ENCODE results near the gene POLG2.

- no peak for TF ChIP-seq POLR2A (IDR thresholded peaks at IDR 0.05)
- TF ChIP-seq, protein P1, sequence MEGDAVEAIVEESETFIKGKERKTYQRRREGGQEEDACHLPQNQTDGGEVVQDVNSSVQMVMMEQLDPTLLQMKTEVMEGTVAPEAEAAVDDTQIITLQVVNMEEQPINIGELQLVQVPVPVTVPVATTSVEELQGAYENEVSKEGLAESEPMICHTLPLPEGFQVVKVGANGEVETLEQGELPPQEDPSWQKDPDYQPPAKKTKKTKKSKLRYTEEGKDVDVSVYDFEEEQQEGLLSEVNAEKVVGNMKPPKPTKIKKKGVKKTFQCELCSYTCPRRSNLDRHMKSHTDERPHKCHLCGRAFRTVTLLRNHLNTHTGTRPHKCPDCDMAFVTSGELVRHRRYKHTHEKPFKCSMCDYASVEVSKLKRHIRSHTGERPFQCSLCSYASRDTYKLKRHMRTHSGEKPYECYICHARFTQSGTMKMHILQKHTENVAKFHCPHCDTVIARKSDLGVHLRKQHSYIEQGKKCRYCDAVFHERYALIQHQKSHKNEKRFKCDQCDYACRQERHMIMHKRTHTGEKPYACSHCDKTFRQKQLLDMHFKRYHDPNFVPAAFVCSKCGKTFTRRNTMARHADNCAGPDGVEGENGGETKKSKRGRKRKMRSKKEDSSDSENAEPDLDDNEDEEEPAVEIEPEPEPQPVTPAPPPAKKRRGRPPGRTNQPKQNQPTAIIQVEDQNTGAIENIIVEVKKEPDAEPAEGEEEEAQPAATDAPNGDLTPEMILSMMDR (IDR thresholded peaks at IDR 0.05) = no peak
These were observed 5.2 kb upstream of the POLG2 start for GRCh38 chr17:64502021-64502420.

All from thyroid gland (tissue), 4 donors.